HepG2 (cell line): ENCODE data around the gene CEP97. TPM values are rescaled to one million over a fixed set of nuclear protein-coding genes. Genes with fewer than 3 reads are reported as not detected.

Experiments used
- ATAC-seq: fragments of 200-7000 bp; cut with Tn5 transposase; 3 replicates; pipeline ENCODE4 v1.9.1; 2020; ENCODE audit warnings: mild to moderate bottlenecking, moderate library complexity
- BruUV-seq: library from RNA; stranded (reverse); fragments of 400-500 nt; replicated peaks from 2 replicates; lab custom pipeline; 2021; lab: Mats Ljungman, UMichigan
- CTCF ChIA-PET: fragments of 300-600 bp; formaldehyde crosslinking; extraction: SDS; loops from one replicate; lab custom pipeline; 2021; ENCODE audit warnings: low total read pairs, inconsistent platforms, low intra/inter-chr PET ratio; lab: Yijun Ruan, JAX
- POLR2A ChIA-PET: fragments of 350-600 bp; sonication (Branson Sonifier 250); formaldehyde crosslinking; loops from one replicate; lab custom pipeline; 2020; ENCODE audit warnings: antibody characterized with exemption, inconsistent platforms; lab: Yijun Ruan, JAX
- DNase-seq: peaks from one replicate; pipeline ENCODE4 v3.0.0-alpha.2; 2015; ENCODE audit warnings: low spot score
- FAIRE-seq: peaks from 3 replicates; lab custom pipeline; 2011; peaks lifted over from hg19 to GRCh38; lab: Jason Lieb, UNC
- H2AFZ ChIP-seq: one replicate; pipeline ENCODE4 v1.6.1; 2011; ENCODE audit warnings: low read length, inconsistent platforms
- H3K27ac ChIP-seq: fragments of 300-600 bp; 3 replicates; pipeline ENCODE4 v1.8.0; 2011; ENCODE audit warnings: mixed run types, mild to moderate bottlenecking, mixed read lengths, low read length, inconsistent platforms; ENCODE audit not compliant: insufficient read depth; ENCODE audit errors: extremely low read length
- H3K27me3 ChIP-seq, 2 experiments: fragments of 200-600 bp in 1 of 2; 2 replicates in 1 of 2; 3 replicates in 1 of 2; pipeline versions ENCODE4 v1.6.0 to v1.8.0; 2011; ENCODE audit warnings: low read length in 2 of 2, mild to moderate bottlenecking in 2 of 2, moderate library complexity in 2 of 2, inconsistent platforms in 1 of 2; ENCODE audit not compliant: insufficient read depth in 2 of 2, control insufficient read depth in 1 of 2
- H3K36me3 ChIP-seq, 2 experiments: fragments of 200-600 bp in 1 of 2; replicated peaks in 1 of 2; 2 replicates in 1 of 2; 3 replicates in 1 of 2; pipeline versions ENCODE4 v1.5.1 to v1.8.0; 2011; ENCODE audit warnings: low read length in 2 of 2, inconsistent platforms in 1 of 2; ENCODE audit not compliant: insufficient read depth in 2 of 2, control insufficient read depth in 1 of 2
- H3K4me1 ChIP-seq: 2 replicates; pipeline ENCODE4 v1.5.1; 2012; ENCODE audit warnings: low read length, inconsistent platforms; ENCODE audit not compliant: insufficient read depth
- H3K4me2 ChIP-seq: 2 replicates; pipeline ENCODE4 v1.6.0; 2011; ENCODE audit warnings: low read depth, low read length, inconsistent platforms
- H3K4me3 ChIP-seq, 3 experiments: fragments of 200-600 bp in 1 of 3; sonication (generic), shearing (Covaris generic) in 1 of 3; replicated peaks in 1 of 3; 2 replicates each; pipeline ENCODE4 v1.5.1; 2011 to 2016; ENCODE audit warnings: low read length in 3 of 3, inconsistent platforms in 2 of 3, low read depth in 2 of 3, mild to moderate bottlenecking in 2 of 3, control low read depth in 1 of 3, mixed read lengths in 1 of 3; ENCODE audit not compliant: insufficient read depth in 1 of 3
- H3K79me2 ChIP-seq: one replicate; pipeline ENCODE4 v1.6.1; 2011; ENCODE audit warnings: low read length, inconsistent platforms; ENCODE audit not compliant: insufficient read depth
- H3K9ac ChIP-seq: 2 replicates; pipeline ENCODE4 v1.6.0; 2011; ENCODE audit warnings: mild to moderate bottlenecking, low read depth, low read length, inconsistent platforms; ENCODE audit not compliant: insufficient read depth
- H3K9me3 ChIP-seq: 2 replicates; pipeline ENCODE4 v1.5.1; 2012; ENCODE audit warnings: mild to moderate bottlenecking, low read length
- H4K20me1 ChIP-seq: 2 replicates; pipeline ENCODE4 v1.6.0; 2011; ENCODE audit warnings: inconsistent platforms, mild to moderate bottlenecking, low read length, moderate library complexity; ENCODE audit not compliant: insufficient read depth
- FOXA1 ChIP-seq, 2 experiments: fragments of 450-650 bp in 1 of 2; sonication (generic) in 1 of 2; formaldehyde crosslinking in 1 of 2; IDR thresholded peaks; 2 replicates each; pipeline versions ENCODE4 v1.4.0 to v1.6.1; 2016 to 2020; ENCODE audit warnings: missing genetic modification reagents in 1 of 2
- MLX ChIP-seq: IDR thresholded peaks from 2 replicates; pipeline ENCODE4 v1.6.1; 2016
- ONECUT2 ChIP-seq: sonication (generic); formaldehyde crosslinking; IDR thresholded peaks from 2 replicates; pipeline ENCODE4 v1.4.0; 2020; ENCODE audit warnings: missing genetic modification reagents
- PLRG1 ChIP-seq: fragments of 450-650 bp; conservative IDR thresholded peaks from 2 replicates; pipeline ENCODE4 v1.6.1; 2016
- TEAD3 ChIP-seq: optimal IDR thresholded peaks from 2 replicates; pipeline ENCODE3; 2016; ENCODE audit warnings: borderline replicate concordance
- THYN1 ChIP-seq: sonication (generic); formaldehyde crosslinking; IDR thresholded peaks from 2 replicates; pipeline ENCODE4 v1.8.1; 2023; ENCODE audit warnings: low read depth, mild to moderate bottlenecking, moderate library complexity, missing genetic modification reagents, borderline replicate concordance
- YEATS4 ChIP-seq: sonication (generic); formaldehyde crosslinking; IDR thresholded peaks from 2 replicates; pipeline ENCODE4 v1.4.0; 2020; ENCODE audit warnings: missing genetic modification reagents, borderline replicate concordance
- ZC3H4 ChIP-seq: sonication (generic); formaldehyde crosslinking; IDR thresholded peaks from 2 replicates; pipeline ENCODE4 v1.4.0; 2020; ENCODE audit warnings: missing genetic modification reagents, borderline replicate concordance
- ZNF543 ChIP-seq: sonication (generic); formaldehyde crosslinking; IDR thresholded peaks from 2 replicates; pipeline ENCODE4 v1.4.0; 2020; ENCODE audit warnings: mild to moderate bottlenecking, missing genetic modification reagents
- ZNF589 ChIP-seq: sonication (generic); formaldehyde crosslinking; conservative IDR thresholded peaks from 2 replicates; pipeline ENCODE4 v1.8.0; 2022; ENCODE audit warnings: mild to moderate bottlenecking, moderate library complexity, missing genetic modification reagents
- ZNF75D ChIP-seq: sonication (generic); formaldehyde crosslinking; IDR thresholded peaks from 2 replicates; pipeline ENCODE4 v1.8.1; 2023; ENCODE audit warnings: missing genetic modification reagents, mild to moderate bottlenecking, borderline replicate concordance
- ZNF790 ChIP-seq: sonication (generic); formaldehyde crosslinking; IDR thresholded peaks from 2 replicates; pipeline ENCODE4 v1.8.0; 2022; ENCODE audit warnings: missing genetic modification reagents, mild to moderate bottlenecking, borderline replicate concordance
- ZSCAN31 ChIP-seq: sonication (generic); formaldehyde crosslinking; IDR thresholded peaks from 2 replicates; pipeline ENCODE4 v1.5.0; 2020; ENCODE audit warnings: low read depth, mild to moderate bottlenecking, missing genetic modification reagents
- WGBS: methylation state at CpG from one replicate; pipeline ENCODE4 v1.1.6; 2017; ENCODE audit warnings: low lambda C conversion rate; 5-methylcytosine and 5-hydroxymethylcytosine counted together
- in situ Hi-C: cut with HindIII; loops from 2 replicates; pipeline ENCODE4 v1.10.0; 2017; ENCODE audit warnings: low pct_unique_long_range_greater_than_20kb; ENCODE audit not compliant: extremely low pct_ligation_motif_present
- intact Hi-C: fragments of 100-400 bp; cut with micrococcal nuclease; formaldehyde crosslinking; loops from one replicate; pipeline ENCODE4 v1.10.0; 2022; ENCODE audit not compliant: unreplicated experiment
- polyA plus RNA-seq, 8 experiments: library from polyadenylated mRNA; depleted of rRNA in 3 of 8; stranded (reverse) in 7 of 8; unstranded in 1 of 8; fragments of >200 nt; fragmentation: Illumina TruSeq in 4 of 8; extraction: Trizol in 4 of 8; gene quantifications; 2 replicates each; pipeline versions ENCODE4 v1.2.1 to v1.2.3, GENCODE V29; 2011 to 2016; ENCODE audit warnings: low read depth in 4 of 8, missing spikeins in 1 of 8, mixed read lengths in 1 of 8; ENCODE audit not compliant: insufficient read depth in 1 of 8
- total RNA-seq, 5 experiments: library from RNA; depleted of rRNA; stranded (reverse); fragments of >200 nt; fragmentation: Illumina TruSeq; extraction: Trizol; gene quantifications; 2 replicates each; pipeline ENCODE4 v1.2.3, GENCODE V29; 2016; ENCODE audit warnings: low read depth in 1 of 5
- TF ChIP-seq, protein P1 (sequence below): sonication (generic); formaldehyde crosslinking; IDR thresholded peaks from 2 replicates; pipeline ENCODE4 v1.4.0; 2020; ENCODE audit warnings: missing genetic modification reagents
- TF ChIP-seq, protein P2 (sequence below): sonication (generic); formaldehyde crosslinking; IDR thresholded peaks from 2 replicates; pipeline ENCODE4 v1.5.0; 2020; ENCODE audit warnings: missing genetic modification reagents, mild to moderate bottlenecking, borderline replicate concordance

The CEP97 gene
- total and polyA plus RNA-seq, 2 of the 13 experiments (the other 11 are each of a cell fraction or from before 2014, with no cell fraction given), result 0.99 to 6.5 TPM

DNA sequence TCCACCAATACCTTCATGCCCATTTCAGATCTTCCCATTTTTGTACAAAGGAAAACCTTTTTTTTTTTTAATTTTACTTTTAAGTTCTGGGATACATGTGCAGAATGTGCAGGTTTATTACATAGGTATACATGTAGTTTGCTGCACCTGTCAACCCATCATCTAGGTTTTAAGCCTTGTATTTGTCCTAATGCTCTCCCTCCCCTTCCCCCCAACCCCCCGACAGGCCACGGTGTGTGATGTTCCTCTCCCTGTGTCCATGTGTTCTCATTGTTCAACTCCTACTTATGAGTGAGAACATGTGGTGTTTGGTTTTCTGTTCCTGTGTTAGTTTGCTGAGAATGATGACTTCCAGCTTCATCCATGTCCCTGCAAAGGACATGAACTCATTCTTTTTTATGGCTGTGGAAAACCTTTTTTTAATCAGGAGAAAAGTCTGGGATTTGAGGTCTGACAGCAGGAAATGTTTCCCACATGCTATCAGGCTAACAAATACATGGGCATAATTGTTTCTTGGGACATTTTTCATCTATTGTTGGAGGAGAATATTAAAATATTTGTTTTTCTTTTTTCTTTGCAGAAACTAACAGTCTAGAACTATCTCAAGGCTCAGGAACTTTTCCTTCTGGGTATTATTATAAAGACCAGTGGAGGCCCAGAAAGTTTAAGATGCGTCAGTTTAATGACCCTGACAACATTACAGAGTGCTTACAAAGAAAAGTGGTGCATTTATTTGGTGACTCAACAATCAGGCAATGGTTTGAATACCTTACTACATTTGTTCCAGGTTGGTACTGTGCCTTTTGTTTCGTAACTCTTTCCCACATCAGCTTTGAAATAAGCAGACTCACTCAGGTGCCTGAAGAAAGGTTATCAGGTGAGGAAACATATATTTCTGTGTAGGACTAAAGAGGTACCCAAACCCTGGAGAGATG is 92.1 kb downstream of the CEP97 start:
- Histone ChIP-seq H2AFZ (no peak overlapping the region), H3K4me1 (peaks cover 18% of the 10 kb centered on the region), H3K4me2 (no peak overlapping the region), H3K27me3 (no peaks in the 10 kb centered on the region), H4K20me1 (no peaks in the 10 kb centered on the region), H3K9ac (no peak overlapping the region), H3K36me3 (no peaks in the 10 kb centered on the region; a peak in 1 of 5 replicates), H3K9me3 (no peaks in the 10 kb centered on the region), H3K4me3 (no peak overlapping the region), H3K79me2 (no peaks in the 10 kb centered on the region), H3K27ac (no peak overlapping the region)
- ATAC-seq (no peak), FAIRE-seq (no peak), DNase-seq (no peak)
- ChIA-PET CTCF (no interaction called here), POLR2A (interaction anchor here (1.3 to 2.0 kb wide), 2 partner anchors 11 to 33 kb away, joined by 3 to 6 read pairs; partner anchors contain the start of gene NFKBIZ)
- TF ChIP-seq, protein P1, sequence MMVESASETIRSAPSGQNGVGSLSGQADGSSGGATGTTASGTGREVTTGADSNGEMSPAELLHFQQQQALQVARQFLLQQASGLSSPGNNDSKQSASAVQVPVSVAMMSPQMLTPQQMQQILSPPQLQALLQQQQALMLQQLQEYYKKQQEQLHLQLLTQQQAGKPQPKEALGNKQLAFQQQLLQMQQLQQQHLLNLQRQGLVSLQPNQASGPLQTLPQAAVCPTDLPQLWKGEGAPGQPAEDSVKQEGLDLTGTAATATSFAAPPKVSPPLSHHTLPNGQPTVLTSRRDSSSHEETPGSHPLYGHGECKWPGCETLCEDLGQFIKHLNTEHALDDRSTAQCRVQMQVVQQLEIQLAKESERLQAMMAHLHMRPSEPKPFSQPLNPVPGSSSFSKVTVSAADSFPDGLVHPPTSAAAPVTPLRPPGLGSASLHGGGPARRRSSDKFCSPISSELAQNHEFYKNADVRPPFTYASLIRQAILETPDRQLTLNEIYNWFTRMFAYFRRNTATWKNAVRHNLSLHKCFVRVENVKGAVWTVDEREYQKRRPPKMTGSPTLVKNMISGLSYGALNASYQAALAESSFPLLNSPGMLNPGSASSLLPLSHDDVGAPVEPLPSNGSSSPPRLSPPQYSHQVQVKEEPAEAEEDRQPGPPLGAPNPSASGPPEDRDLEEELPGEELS, result no peak
- TF ChIP-seq ZNF543 (CRISPR knock-in tag) (no peak), ONECUT2 (no peak), PLRG1 (no peak), MLX (CRISPR knock-in tag) (no peak), ZNF589 (no peak), THYN1 (CRISPR knock-in tag) (no peak), ZNF75D (CRISPR knock-in tag) (no peak), ZSCAN31 (CRISPR knock-in tag) (no peak), TEAD3 (CRISPR knock-in tag) (no peak), ZC3H4 (no peak), ZNF790 (CRISPR knock-in tag) (no peak), YEATS4 (CRISPR knock-in tag) (no peak), FOXA1 (IDR thresholded peaks at IDR 0.05) (no peak), FOXA1 (CRISPR knock-in tag; IDR thresholded peaks at IDR 0.05) (no peak)
- TF ChIP-seq, protein P2, sequence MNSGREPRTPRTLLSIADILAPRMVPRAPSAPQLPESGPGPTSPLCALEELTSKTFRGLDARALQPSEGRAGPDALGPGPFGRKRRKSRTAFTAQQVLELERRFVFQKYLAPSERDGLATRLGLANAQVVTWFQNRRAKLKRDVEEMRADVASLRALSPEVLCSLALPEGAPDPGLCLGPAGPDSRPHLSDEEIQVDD (CRISPR knock-in tag), result no peak
- 95% methylated on average over 4 of the region's 4 CpGs for WGBS
- BruUV-seq, result no TSS peak
- intact Hi-C loops, result no loop called here
- in situ Hi-C loops, result no loop called here
